ENCODE measurements around the gene FBXW7. TPM values are rescaled to one million over a fixed set of nuclear protein-coding genes. Genes with fewer than 3 reads are reported as not detected.

The FBXW7 gene
- total RNA-seq, 1 experiment from 2014 or later, result 27.1 TPM

GRCh38 chr4:152585023-152585441 lies 49.1 kb upstream of the FBXW7 start:
- H3K18ac ChIP-seq (ENCODE audit: insufficient read length, low read depth, low read length), result no peak overlapping the region

More at GRCh38 chr4:152585023-152585441, 49.1 kb upstream of the FBXW7 start:
- no peaks in the 10 kb centered on the region for H3K9me3 ChIP-seq (ENCODE audit: control insufficient read depth, low read depth, low read length)
- no peak overlapping the region for H2AK5ac ChIP-seq (ENCODE audit: insufficient read length, low read length)
- Mint-ChIP-seq H3K4me1 (no peaks in the 10 kb centered on the region), H3K27ac (0 out of 7 replicates have a peak overlapping the region, but pooled peaks of 1 of the 3 experiments have one; percentile 7), H3K9me3 (peaks cover 3 to 6% of the 10 kb centered on the region in 2 experiments; a peak in 3 of 5 replicates), H3K4me3 (no peak overlapping the region), H3K27me3 (ENCODE audit: low read depth) (no peaks in the 10 kb centered on the region), H3K36me3 (ENCODE audit: insufficient read depth in 1 of 3, low read depth in 3 of 3) (peaks cover 0 to 3% (median 0%) of the 10 kb centered on the region in 3 experiments; a peak in 1 of 7 replicates)
- no peak overlapping the region for H3K23ac ChIP-seq (ENCODE audit: insufficient read length, low read depth, low read length)
- H4K91ac ChIP-seq (ENCODE audit: insufficient read length, low read depth, low read length), result no peak overlapping the region
- H4K20me1 ChIP-seq (ENCODE audit: control insufficient read depth, insufficient read depth, insufficient read length), result no peaks in the 10 kb centered on the region
- no peak overlapping the region for H3K9ac ChIP-seq (ENCODE audit: extremely low read depth, insufficient read length, low read length)
- H2BK20ac ChIP-seq (ENCODE audit: low read depth, low read length, poor library complexity, severe bottlenecking), result no peak overlapping the region
- H2BK5ac ChIP-seq (ENCODE audit: insufficient read length, low read length), result no peak overlapping the region
- no peaks in the 10 kb centered on the region for H3K23me2 ChIP-seq (ENCODE audit: insufficient read length, low read depth, low read length, poor library complexity, severe bottlenecking)
- H2AFZ ChIP-seq (ENCODE audit: low read length), result no peak overlapping the region
- no peak overlapping the region for H3K56ac ChIP-seq (ENCODE audit: insufficient read length, low read depth, low read length)
- H4K8ac ChIP-seq (replicated peaks; ENCODE audit: insufficient read length, low read depth, low read length), result no peak overlapping the region
- no peak overlapping the region for H2BK12ac ChIP-seq (ENCODE audit: insufficient read length, low read depth, low read length)
- TF ChIP-seq, protein P1, sequence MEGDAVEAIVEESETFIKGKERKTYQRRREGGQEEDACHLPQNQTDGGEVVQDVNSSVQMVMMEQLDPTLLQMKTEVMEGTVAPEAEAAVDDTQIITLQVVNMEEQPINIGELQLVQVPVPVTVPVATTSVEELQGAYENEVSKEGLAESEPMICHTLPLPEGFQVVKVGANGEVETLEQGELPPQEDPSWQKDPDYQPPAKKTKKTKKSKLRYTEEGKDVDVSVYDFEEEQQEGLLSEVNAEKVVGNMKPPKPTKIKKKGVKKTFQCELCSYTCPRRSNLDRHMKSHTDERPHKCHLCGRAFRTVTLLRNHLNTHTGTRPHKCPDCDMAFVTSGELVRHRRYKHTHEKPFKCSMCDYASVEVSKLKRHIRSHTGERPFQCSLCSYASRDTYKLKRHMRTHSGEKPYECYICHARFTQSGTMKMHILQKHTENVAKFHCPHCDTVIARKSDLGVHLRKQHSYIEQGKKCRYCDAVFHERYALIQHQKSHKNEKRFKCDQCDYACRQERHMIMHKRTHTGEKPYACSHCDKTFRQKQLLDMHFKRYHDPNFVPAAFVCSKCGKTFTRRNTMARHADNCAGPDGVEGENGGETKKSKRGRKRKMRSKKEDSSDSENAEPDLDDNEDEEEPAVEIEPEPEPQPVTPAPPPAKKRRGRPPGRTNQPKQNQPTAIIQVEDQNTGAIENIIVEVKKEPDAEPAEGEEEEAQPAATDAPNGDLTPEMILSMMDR (conservative IDR thresholded peaks at IDR 0.05), result no peak
- H3K14ac ChIP-seq (ENCODE audit: insufficient read depth, low read length), result no peak overlapping the region
- no peak overlapping the region for H2BK15ac ChIP-seq (ENCODE audit: low read depth, low read length)
- H3K27me3 ChIP-seq (ENCODE audit: insufficient read depth, low read length), result no peaks in the 10 kb centered on the region
- no peaks in the 10 kb centered on the region for H3K79me1 ChIP-seq (ENCODE audit: insufficient read depth, low read depth, low read length, poor library complexity, severe bottlenecking)
- no peak overlapping the region for H3K27ac ChIP-seq (ENCODE audit: insufficient read length, low read depth, low read length)
- no peak overlapping the region for H4K5ac ChIP-seq (ENCODE audit: insufficient read length, low read depth, low read length)
- H3K79me2 ChIP-seq (ENCODE audit: insufficient read depth, low read length), result no peaks in the 10 kb centered on the region
- no CpG with 5 or more reads among the region's 7 CpGs for WGBS (ENCODE audit: extremely low coverage, insufficient read length, low lambda C conversion rate)
- H2BK120ac ChIP-seq (ENCODE audit: low read depth, low read length, poor library complexity, severe bottlenecking), result no peak overlapping the region
- H3K4me1 ChIP-seq (ENCODE audit: insufficient read depth, low read length), result no peaks in the 10 kb centered on the region
- H3K4ac ChIP-seq (ENCODE audit: low read depth, low read length), result no peak overlapping the region
- H3T11ph ChIP-seq (ENCODE audit: low read length), result no peak overlapping the region
- no peak overlapping the region for H3K4me2 ChIP-seq (ENCODE audit: insufficient read depth, insufficient read length, low read length)
- no peak for DNase-seq
